Measurements from ENCODE around the gene ATAD3B.
A peak's percentile ranks its signal among the peaks of the same experiment; 100 is the strongest.

ATAD3B gene

DNA sequence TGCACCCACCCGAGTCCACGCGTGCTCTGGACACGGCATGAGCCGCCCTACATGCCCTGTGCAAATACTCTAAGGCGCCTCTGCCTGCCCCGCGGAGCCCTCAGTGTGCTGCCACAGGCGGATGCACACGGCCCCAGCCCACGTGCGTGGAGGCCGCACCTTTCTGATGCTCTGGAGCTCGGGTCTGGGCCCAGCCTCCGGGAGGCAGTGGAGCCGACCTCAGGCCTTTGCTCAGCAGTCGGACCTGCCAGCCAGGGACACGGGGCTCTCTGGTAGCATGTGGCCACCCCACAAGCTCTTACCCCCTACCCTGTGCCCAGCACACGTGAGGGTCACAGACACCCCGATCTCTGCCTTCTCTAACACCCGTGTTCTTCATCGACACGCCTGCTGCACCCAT lies 66.8 kb downstream of the ATAD3B start:
- ChIA-PET POLR2A (no interaction called here), CTCF (interaction anchor here (0.6 to 0.9 kb wide), 2 partner anchors 127 to 190 kb away, joined by 3 to 4 read pairs; no protein-coding TSS in a partner anchor)
- peaks cover 0 to 62% of the 10 kb centered on the region in 2 experiments; a peak in 1 of 3 replicates for H3K36me3 ChIP-seq (ENCODE audit: control insufficient read depth in 2 of 2, insufficient read depth in 1 of 2, low read length in 2 of 2)
- H3K4me1 ChIP-seq (ENCODE audit: control insufficient read depth, insufficient read depth, low read length), result no peaks in the 10 kb centered on the region
- no peak overlapping the region for H3K27ac ChIP-seq (ENCODE audit: extremely low read depth, low read depth, low read length)
- H3K4me3 ChIP-seq (ENCODE audit: low read depth, low read length), result no peak overlapping the region
- TF ChIP-seq ZNF341 (tag by site-specific recombination; IDR thresholded peaks at IDR 0.05; ENCODE audit: low read depth) (no peak), ZNF514 (tag by site-specific recombination; IDR thresholded peaks at IDR 0.05) (no peak), ZNF155 (tag by site-specific recombination; IDR thresholded peaks at IDR 0.05) (no peak), ZNF548 (tag by site-specific recombination; IDR thresholded peaks at IDR 0.05) (no peak), ZNF596 (tag by site-specific recombination; IDR thresholded peaks at IDR 0.05) (no peak), ZNF404 (tag by site-specific recombination; IDR thresholded peaks at IDR 0.05) (no peak), ZNF2 (tag by site-specific recombination; IDR thresholded peaks at IDR 0.05) (no peak), ZNF423 (tag by site-specific recombination; IDR thresholded peaks at IDR 0.05) (no peak), RBAK (tag by site-specific recombination; IDR thresholded peaks at IDR 0.05) (no peak), BCL11A (tag by site-specific recombination; IDR thresholded peaks at IDR 0.05; ENCODE audit: low read depth) (no peak), ZNF629 (tag by site-specific recombination; IDR thresholded peaks at IDR 0.05) (no peak), KLF9 (tag by site-specific recombination; IDR thresholded peaks at IDR 0.05; ENCODE audit: low read depth) (no peak)
- TF ChIP-seq, protein P1, sequence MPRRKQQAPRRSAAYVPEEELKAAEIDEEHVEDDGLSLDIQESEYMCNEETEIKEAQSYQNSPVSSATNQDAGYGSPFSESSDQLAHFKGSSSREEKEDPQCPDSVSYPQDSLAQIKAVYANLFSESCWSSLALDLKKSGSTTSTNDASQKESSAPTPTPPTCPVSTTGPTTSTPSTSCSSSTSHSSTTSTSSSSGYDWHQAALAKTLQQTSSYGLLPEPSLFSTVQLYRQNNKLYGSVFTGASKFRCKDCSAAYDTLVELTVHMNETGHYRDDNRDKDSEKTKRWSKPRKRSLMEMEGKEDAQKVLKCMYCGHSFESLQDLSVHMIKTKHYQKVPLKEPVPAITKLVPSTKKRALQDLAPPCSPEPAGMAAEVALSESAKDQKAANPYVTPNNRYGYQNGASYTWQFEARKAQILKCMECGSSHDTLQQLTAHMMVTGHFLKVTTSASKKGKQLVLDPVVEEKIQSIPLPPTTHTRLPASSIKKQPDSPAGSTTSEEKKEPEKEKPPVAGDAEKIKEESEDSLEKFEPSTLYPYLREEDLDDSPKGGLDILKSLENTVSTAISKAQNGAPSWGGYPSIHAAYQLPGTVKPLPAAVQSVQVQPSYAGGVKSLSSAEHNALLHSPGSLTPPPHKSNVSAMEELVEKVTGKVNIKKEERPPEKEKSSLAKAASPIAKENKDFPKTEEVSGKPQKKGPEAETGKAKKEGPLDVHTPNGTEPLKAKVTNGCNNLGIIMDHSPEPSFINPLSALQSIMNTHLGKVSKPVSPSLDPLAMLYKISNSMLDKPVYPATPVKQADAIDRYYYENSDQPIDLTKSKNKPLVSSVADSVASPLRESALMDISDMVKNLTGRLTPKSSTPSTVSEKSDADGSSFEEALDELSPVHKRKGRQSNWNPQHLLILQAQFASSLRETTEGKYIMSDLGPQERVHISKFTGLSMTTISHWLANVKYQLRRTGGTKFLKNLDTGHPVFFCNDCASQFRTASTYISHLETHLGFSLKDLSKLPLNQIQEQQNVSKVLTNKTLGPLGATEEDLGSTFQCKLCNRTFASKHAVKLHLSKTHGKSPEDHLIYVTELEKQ (tag by site-specific recombination; IDR thresholded peaks at IDR 0.05; ENCODE audit: borderline replicate concordance), result no peak
- TF ChIP-seq, protein P2, sequence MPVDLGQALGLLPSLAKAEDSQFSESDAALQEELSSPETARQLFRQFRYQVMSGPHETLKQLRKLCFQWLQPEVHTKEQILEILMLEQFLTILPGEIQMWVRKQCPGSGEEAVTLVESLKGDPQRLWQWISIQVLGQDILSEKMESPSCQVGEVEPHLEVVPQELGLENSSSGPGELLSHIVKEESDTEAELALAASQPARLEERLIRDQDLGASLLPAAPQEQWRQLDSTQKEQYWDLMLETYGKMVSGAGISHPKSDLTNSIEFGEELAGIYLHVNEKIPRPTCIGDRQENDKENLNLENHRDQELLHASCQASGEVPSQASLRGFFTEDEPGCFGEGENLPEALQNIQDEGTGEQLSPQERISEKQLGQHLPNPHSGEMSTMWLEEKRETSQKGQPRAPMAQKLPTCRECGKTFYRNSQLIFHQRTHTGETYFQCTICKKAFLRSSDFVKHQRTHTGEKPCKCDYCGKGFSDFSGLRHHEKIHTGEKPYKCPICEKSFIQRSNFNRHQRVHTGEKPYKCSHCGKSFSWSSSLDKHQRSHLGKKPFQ (tag by site-specific recombination; IDR thresholded peaks at IDR 0.05), result no peak
- TF ChIP-seq, protein P3, sequence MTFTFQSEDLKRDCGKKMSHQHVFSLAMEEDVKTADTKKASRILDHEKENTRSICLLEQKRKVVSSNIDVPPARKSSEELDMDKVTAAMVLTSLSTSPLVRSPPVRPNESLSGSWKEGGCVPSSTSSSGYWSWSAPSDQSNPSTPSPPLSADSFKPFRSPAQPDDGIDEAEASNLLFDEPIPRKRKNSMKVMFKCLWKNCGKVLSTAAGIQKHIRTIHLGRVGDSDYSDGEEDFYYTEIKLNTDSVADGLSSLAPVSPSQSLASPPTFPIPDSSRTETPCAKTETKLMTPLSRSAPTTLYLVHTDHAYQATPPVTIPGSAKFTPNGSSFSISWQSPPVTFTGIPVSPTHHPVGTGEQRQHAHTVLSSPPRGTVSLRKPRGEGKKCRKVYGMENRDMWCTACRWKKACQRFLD (tag by site-specific recombination; IDR thresholded peaks at IDR 0.05), result no peak
- H3K9me3 ChIP-seq (ENCODE audit: control insufficient read depth, insufficient read depth, low read depth, low read length), result no peaks in the 10 kb centered on the region

DNA sequence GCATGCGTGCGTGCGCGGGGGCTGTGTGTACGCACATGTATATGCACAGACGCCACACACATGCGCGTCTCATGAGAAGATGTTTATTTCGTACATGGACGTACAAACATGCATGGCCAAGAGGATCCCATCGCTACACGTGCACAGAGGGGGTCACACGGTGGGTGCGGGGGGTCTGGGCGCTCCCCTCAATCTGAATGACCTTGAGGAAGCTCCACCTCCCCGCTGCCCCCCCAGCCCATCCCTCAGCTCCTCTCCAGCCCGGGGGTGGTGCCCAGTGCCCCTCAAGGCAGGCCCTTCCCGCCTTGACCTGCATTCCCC lies 67.4 kb downstream of the ATAD3B start:
- Histone ChIP-seq H3K9me3 (ENCODE audit: control insufficient read depth, insufficient read depth, low read depth, low read length) (no peaks in the 10 kb centered on the region), H3K4me3 (ENCODE audit: low read depth, low read length) (no peak overlapping the region), H3K4me1 (ENCODE audit: control insufficient read depth, insufficient read depth, low read length) (no peaks in the 10 kb centered on the region), H3K36me3 (ENCODE audit: control insufficient read depth in 2 of 2, insufficient read depth in 1 of 2, low read length in 2 of 2) (peaks cover 0 to 67% of the 10 kb centered on the region in 2 experiments; a peak in 1 of 3 replicates), H3K27ac (ENCODE audit: extremely low read depth, low read depth, low read length) (no peak overlapping the region)
- ChIA-PET POLR2A (no interaction called here), CTCF (no interaction called here)
- TF ChIP-seq MYNN (tag by site-specific recombination; IDR thresholded peaks at IDR 0.05; ENCODE audit: borderline replicate concordance), result no peak
- TF ChIP-seq ZNF664 (tag by site-specific recombination; IDR thresholded peaks at IDR 0.05), result no peak
- TF ChIP-seq ZNF157 (tag by site-specific recombination; IDR thresholded peaks at IDR 0.05), result peak; percentile 34; the same call in 1 of the 2 replicates
- TF ChIP-seq ZNF660 (tag by site-specific recombination; IDR thresholded peaks at IDR 0.05), result no peak
- TF ChIP-seq GLIS2 (tag by site-specific recombination; IDR thresholded peaks at IDR 0.05), result 0 out of 2 replicates have a peak, but pooled peaks have one; percentile 13
- TF ChIP-seq, protein P4, sequence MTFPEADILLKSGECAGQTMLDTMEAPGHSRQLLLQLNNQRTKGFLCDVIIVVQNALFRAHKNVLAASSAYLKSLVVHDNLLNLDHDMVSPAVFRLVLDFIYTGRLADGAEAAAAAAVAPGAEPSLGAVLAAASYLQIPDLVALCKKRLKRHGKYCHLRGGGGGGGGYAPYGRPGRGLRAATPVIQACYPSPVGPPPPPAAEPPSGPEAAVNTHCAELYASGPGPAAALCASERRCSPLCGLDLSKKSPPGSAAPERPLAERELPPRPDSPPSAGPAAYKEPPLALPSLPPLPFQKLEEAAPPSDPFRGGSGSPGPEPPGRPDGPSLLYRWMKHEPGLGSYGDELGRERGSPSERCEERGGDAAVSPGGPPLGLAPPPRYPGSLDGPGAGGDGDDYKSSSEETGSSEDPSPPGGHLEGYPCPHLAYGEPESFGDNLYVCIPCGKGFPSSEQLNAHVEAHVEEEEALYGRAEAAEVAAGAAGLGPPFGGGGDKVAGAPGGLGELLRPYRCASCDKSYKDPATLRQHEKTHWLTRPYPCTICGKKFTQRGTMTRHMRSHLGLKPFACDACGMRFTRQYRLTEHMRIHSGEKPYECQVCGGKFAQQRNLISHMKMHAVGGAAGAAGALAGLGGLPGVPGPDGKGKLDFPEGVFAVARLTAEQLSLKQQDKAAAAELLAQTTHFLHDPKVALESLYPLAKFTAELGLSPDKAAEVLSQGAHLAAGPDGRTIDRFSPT (tag by site-specific recombination; IDR thresholded peaks at IDR 0.05), result no peak
- TF ChIP-seq ZNF202 (tag by site-specific recombination; IDR thresholded peaks at IDR 0.05; ENCODE audit: borderline replicate concordance), result no peak
- TF ChIP-seq ZEB2 (tag by site-specific recombination; IDR thresholded peaks at IDR 0.05), result no peak

Data from HEK293 (cell line).